KG1 (cell line): ENCODE measurements around the gene ZFAND3.

Experiments
- DNase-seq: peaks from one replicate; lab custom pipeline; 2025; lab: John Stamatoyannopoulos, UW

The ZFAND3 gene

DNA sequence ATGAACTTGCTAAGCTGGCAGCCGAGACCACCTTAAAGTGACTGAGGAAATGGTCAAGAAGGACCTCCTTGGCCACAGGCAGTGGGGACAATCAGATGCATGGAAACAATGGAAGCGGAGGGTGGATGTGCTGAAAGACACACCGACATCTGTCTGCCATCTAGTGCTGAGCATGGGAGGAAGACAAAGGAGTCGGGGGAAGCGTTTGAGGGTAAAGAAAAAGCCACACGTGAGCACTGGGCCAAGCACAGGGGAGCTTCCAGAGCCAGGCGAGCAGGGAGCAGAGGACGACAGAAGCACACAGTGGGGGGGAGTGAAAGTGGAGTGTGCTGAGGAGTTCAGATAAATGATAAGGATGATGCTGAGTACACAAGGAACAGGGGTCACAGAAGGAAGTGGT is 367.8 kb downstream of the ZFAND3 start:
- no peak for DNase-seq

DNA sequence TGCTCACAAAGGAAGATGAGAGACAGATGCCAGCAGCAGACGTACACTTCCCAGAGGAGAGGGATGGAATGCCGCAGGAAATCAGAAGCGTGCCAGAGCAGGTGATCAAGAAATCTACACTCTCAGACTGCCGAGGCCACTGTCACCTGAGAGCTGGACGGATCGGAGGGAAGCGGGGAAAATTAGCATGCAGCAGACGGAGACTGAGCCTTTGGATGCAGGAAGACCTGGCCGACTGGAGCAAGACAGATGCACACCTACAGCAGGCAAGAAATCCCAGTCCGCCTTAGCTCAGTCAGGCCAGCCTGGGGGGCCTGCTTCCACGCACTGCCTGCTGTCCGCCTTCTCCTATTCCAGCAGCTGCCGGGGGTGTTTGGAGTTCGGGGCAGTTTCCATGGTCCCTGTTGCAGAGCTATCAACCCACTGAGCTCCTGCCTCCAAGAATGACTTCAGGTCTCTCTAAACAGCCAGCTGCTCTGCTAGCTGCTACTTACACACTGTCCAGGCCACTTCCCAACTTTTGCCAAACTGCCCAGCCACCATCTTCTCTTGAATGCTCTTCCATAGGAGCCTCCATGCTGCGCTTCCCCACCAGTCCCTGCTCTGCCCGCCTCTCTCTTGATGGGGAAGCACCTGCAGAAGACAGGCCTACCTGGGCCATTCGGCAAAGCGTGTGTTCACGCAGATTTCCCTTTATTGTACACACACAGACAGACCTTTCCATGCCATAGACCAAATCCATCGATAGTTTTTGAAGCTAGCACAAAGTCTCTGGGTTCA is 368.5 kb downstream of the ZFAND3 start:
- no peak for DNase-seq

DNA sequence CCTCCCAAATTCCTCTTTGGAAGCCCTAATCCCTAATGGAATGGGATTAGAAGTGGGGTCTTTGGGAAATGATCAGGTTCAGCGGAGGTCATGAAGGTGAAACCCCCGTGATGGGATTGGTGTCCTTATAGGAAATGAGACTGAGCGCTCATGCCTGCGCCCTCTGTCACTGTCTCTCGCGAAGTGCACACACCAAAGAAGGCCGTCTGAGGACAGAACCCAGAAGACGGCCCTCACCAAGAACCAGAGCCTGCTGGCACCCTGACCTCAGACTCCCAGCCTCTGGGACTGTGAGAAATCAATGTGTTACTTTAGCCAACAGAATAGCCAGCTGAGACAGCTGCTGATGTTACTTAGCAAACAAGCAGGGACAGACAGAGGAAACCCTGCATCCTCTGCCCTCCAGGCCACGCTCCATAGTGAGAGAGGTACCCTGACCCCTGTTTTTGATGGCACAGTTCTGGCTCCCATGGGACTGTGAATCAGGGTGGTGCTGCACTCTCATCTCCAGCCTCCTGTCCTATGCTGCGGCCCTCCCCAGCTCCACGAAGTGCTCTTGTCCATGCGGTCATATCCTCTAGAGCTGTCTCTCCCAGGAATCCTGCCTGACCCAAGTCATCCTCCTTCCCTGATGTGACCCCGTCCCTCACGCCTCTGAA is 369.3 kb downstream of the ZFAND3 start:
- no peak for DNase-seq

DNA sequence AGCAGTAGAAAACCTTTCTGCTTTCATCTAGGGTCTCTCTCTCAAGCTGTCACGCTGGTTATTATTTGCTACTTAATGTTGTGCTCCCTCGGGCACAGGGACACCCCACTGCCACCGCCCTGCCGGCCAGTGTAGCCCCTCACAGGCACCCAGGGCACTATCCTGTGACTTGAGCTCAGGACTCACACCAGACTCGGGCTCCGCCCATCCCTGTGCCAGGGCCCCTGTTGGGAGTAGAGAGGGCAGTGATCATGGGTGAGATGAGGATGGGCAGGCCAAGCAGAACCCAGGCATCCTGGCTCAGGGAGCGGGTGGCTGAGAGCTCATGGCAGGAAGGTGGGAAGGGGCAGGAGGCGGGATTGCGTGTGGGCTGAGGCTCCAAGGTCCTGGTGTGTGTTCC is 371.9 kb downstream of the ZFAND3 start:
- DNase-seq, result no peak

DNA sequence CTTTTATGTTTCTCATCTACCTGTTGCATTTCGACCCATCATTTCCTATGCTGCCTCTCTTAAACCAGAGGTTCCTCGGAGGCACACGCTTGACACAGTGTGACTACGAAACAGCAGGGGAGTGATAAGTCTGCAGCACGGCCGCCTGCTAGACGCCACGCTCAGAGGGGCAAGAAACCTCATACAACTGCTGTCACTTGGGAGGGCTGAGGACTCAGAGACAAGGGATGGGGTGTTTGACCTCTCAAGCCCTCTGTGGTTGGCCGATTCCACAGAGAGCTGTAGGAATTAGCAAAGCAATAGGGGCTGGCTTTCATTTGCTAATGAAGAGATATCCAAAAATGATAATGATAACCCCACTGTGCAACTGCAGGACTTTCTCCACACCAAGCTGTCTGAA is 372.5 kb downstream of the ZFAND3 start:
- DNase-seq, result no peak

DNA sequence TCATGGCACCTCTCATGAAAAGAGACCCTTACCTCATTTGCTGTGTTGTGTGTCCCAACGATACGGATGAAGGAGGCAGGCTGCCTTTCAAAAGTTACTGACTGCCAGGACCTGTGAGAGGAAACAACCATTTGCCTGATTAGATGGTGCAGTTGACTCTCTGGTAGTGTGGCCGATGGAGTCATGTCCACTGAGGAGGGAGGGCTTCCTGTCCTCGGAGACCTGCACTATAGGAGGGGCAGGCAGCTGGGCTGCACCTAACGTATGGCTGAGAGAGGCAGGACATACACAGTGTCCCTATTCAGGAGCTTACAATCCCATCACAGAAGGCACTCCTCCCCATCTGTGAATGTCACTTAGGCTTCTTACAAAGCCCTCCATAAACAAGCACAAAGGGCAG is 373.0 kb downstream of the ZFAND3 start:
- no peak for DNase-seq

DNA sequence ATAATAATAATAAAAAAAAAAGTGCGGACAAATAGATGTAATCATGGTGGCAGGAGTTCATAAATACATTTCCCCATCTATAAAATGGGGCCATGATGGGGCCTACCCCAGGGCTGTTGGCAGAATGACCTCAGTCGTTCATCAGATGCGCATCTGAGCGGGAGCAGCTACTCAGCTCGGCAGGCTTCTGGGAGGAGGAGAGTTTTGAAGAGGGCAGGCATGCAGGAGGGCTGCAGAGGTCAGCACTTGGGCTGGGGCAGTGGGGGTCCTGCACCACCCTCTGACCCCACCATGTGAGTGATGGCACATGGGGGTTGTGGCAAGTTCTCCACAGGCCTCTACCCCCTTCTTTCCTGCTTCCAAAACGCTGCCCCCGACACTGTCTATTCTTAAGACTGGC is 373.5 kb downstream of the ZFAND3 start:
- DNase-seq, result no peak

DNA sequence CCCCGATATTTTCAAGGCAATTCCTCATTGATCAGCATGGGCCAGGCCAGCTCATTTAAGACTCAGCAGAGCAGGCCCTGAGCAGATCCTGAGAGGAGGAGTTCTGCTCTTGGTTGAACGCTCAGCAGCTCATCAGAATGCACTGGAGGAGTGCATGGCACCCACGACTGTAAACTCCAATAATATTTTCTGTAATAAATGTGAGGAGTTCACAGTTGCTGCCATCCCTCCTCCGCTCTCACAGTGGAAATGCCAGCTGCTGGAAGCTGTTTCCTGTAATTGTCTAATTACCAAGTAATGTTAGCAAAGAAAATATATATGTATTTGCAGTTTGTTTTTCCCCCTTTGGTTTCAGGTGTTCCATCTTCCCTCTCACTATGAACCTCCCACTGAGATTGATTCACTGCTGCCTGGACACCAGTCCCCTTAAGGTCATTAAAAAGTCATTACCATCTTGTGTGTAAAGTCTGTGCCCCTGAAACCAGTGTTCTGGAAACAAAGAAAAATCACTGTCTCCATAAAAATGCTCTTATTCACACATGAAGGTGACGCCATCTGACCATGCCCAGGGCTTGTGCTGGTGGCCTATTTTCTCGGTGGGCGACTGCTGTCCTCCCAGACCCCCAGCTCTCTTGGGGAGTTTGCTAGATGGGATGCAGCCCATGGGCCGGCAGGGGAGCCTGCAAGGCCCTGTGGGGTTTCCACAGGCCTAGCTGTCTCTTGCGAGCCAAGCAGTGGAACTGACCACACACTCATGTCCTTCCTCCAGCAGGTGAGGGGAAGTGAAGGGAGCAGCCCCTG is 374.2 kb downstream of the ZFAND3 start:
- no peak for DNase-seq

DNA sequence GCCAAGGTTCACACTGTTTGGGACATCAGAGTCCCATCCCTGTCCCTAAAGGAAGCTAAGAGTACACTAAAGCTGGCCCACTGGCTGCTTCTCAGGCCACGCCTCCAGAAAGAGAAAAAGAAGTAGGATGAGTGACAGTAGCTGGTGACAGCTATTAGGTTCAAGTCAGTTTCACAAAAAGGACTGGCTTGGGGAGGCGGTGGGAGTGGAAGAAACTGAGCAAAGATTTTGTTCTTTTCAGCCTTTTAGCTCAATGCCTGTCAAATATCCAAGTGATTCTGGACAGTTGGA is 374.7 kb downstream of the ZFAND3 start:
- DNase-seq, result no peak

DNA sequence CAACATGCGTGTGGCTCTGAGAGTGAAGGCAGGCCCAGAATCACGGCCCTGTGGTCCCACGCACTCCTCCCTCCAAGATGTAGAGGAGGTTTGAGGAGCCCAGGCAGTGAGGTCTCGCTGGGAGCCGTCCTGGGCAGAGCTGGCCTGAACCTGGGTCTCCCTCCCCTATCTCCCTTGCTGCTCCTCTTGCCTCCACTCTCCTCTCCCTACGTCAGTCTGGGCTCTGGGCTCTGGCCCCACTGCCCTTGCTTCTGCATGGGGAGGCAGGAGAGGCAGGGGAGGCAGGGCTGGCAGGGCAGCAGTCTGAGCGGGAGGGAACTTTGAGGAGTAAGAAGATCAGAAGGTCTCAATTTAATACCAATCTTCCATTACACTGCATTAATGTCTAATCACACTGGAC is 375.1 kb downstream of the ZFAND3 start:
- no peak for DNase-seq

DNA sequence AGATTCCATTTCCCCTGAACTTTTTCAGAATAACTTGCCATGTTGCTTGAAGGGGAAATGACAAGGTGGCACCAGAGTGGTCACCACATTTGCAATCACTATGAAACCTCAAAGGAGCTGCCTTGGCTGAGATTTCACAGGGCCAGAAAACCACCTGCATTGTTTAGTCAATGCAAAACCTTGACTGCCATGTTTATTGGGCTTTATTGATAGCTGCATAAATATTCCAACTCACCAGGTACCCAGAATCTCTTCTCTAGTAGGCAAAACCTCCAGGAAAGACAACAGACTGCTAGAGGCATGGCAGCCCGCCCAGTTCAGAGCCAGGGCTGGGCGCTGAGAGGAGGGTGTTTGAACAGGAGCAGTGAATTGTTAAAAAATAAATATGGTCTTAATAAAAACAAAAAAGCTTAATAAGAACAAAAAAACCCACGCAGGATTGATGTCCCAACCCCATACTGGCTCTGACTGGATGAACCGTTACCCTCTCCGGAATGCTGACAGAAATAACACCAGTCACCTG is 375.6 kb downstream of the ZFAND3 start:
- DNase-seq, result no peak

DNA sequence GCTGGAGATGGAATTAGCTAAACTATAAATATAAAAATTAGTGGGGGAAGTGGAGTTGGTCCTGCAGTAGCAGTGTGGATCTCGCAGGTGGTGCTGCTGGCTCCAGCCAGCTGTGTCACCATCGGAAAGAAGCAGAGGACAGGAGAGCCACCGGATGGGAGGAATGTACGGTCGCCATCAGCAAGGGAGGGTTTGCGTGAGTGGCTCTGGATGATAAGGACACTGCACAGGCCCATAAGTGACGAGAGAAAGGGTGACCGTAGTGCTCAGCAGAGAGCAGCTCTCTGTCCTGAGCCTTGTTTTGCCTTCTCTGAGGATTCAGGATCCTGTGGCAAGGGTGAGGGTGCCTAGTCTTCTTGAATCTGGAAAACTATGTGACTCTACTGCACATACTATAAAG is 378.7 kb downstream of the ZFAND3 start:
- no peak for DNase-seq
